Stimulated activated naive CD8-positive, alpha-beta T cell treated with anti-CD3 and anti-CD28 coated beads, Interleukin-15, Interleukin-2, amounts not matched to agents 100 U/mL and 50 U/mL, for 24 hours (primary cell): Measurements from ENCODE around the gene DCP1A.

Experiments used
- ATAC-seq: fragments of 150-1000 bp; cut with Tn5 transposase; one replicate; pipeline ENCODE4 v1.10.0; 2021
- DNase-seq: peaks from one replicate; pipeline ENCODE4 v3.0.0; 2021

DCP1A gene

GRCh38 chr3:53243785-53244184, 103.6 kb downstream of the DCP1A start:
- ATAC-seq, result no peak
- no peak for DNase-seq

GRCh38 chr3:53243165-53243564, 104.2 kb downstream of the DCP1A start:
- ATAC-seq (no peak), DNase-seq (no peak)

GRCh38 chr3:53242642-53243041, 104.7 kb downstream of the DCP1A start:
- no peak for ATAC-seq
- no peak for DNase-seq

GRCh38 chr3:53242155-53242554, 105.2 kb downstream of the DCP1A start:
- DNase-seq, result no peak
- ATAC-seq, result no peak

GRCh38 chr3:53240989-53241972, 106.1 kb downstream of the DCP1A start:
- ATAC-seq (no peak), DNase-seq (no peak)

- no peak for ATAC-seq
- no peak for DNase-seq
These were observed 107.5 kb downstream of the DCP1A start for GRCh38 chr3:53239800-53240199.

GRCh38 chr3:53238886-53239285, 108.5 kb downstream of the DCP1A start:
- ATAC-seq (no peak), DNase-seq (no peak)

GRCh38 chr3:53238051-53238850, 109.1 kb downstream of the DCP1A start:
- DNase-seq, result no peak
- ATAC-seq, result no peak

- DNase-seq (no peak), ATAC-seq (peak; percentile 29)
These were observed 111.1 kb downstream of the DCP1A start for GRCh38 chr3:53236112-53236841.

GRCh38 chr3:53235545-53235944, 111.8 kb downstream of the DCP1A start:
- ATAC-seq (no peak), DNase-seq (no peak)

- ATAC-seq (no peak), DNase-seq (no peak)
These were observed 112.5 kb downstream of the DCP1A start for GRCh38 chr3:53234841-53235232.

- DNase-seq, result no peak
- ATAC-seq, result no peak
These were observed 113.1 kb downstream of the DCP1A start for GRCh38 chr3:53234130-53234840.
